HepG2 (cell line): ENCODE measurements around the gene EED. TPM values are rescaled to one million over a fixed set of nuclear protein-coding genes. Genes with fewer than 3 reads are reported as not detected.

ENCODE experiments used
- AGO2 ChIP-seq: fragments of 200-400 bp; formaldehyde crosslinking; optimal IDR thresholded peaks from 2 replicates; pipeline ENCODE3; 2017; ENCODE audit warnings: mild to moderate bottlenecking, low read depth, low read length, moderate library complexity
- CEBPB ChIP-seq: IDR thresholded peaks from 2 replicates; pipeline ENCODE4 v1.6.1; 2011; ENCODE audit warnings: low read depth, low read length, improper control_type of control experiment, borderline replicate concordance
- CTCF ChIP-seq: sonication (generic); formaldehyde crosslinking; IDR thresholded peaks from 2 replicates; pipeline ENCODE4 v1.5.0; 2020; ENCODE audit warnings: mild to moderate bottlenecking, missing genetic modification reagents, moderate library complexity
- FOXA1 ChIP-seq, 2 experiments: fragments of 450-650 bp in 1 of 2; sonication (generic) in 1 of 2; formaldehyde crosslinking in 1 of 2; IDR thresholded peaks; 2 replicates each; pipeline versions ENCODE4 v1.4.0 to v1.6.1; 2016 to 2020; ENCODE audit warnings: missing genetic modification reagents in 1 of 2
- FOXO1 ChIP-seq: sonication (generic); formaldehyde crosslinking; IDR thresholded peaks from 2 replicates; pipeline ENCODE4 v1.4.0; 2020; ENCODE audit warnings: missing genetic modification reagents
- KDM4B ChIP-seq: sonication (generic); formaldehyde crosslinking; IDR thresholded peaks from 2 replicates; pipeline ENCODE4 v1.4.0; 2020; ENCODE audit warnings: missing genetic modification reagents
- NAIF1 ChIP-seq: sonication (generic); formaldehyde crosslinking; IDR thresholded peaks from 2 replicates; pipeline ENCODE4 v1.5.0; 2020; ENCODE audit warnings: mild to moderate bottlenecking, missing genetic modification reagents, borderline replicate concordance
- NCOA2 ChIP-seq: sonication (generic); formaldehyde crosslinking; IDR thresholded peaks from 2 replicates; pipeline ENCODE4 v1.8.0; 2022; ENCODE audit warnings: inconsistent platforms
- NR1H2 ChIP-seq: sonication (generic); formaldehyde crosslinking; IDR thresholded peaks from 2 replicates; pipeline ENCODE4 v1.8.1; 2022; ENCODE audit warnings: low read depth, missing genetic modification reagents, borderline replicate concordance
- NR2F6 ChIP-seq, 2 experiments: IDR thresholded peaks; 2 replicates each; pipeline ENCODE4 v1.6.1; 2016; ENCODE audit warnings: antibody characterized with exemption in 1 of 2, mild to moderate bottlenecking in 1 of 2
- RBFOX2 ChIP-seq: fragments of 200-400 bp; formaldehyde crosslinking; IDR thresholded peaks from 2 replicates; pipeline ENCODE4 v1.6.1; 2017; ENCODE audit warnings: low read depth, mild to moderate bottlenecking, low read length
- RXRB ChIP-seq: IDR thresholded peaks from 2 replicates; pipeline ENCODE4 v1.6.1; 2016; ENCODE audit warnings: borderline replicate concordance, missing genetic modification reagents, missing compliant biosample characterization
- SPEN ChIP-seq: sonication (generic); formaldehyde crosslinking; IDR thresholded peaks from 2 replicates; pipeline ENCODE4 v1.5.1; 2020; ENCODE audit warnings: low read depth, mild to moderate bottlenecking, missing genetic modification reagents
- ZBTB38 ChIP-seq: sonication (generic); formaldehyde crosslinking; IDR thresholded peaks from 2 replicates; pipeline ENCODE4 v1.5.1; 2020; ENCODE audit warnings: mild to moderate bottlenecking, missing genetic modification reagents
- ZNF10 ChIP-seq: sonication (generic); formaldehyde crosslinking; IDR thresholded peaks from 2 replicates; pipeline ENCODE4 v1.4.0; 2020; ENCODE audit warnings: mild to moderate bottlenecking, low read depth, missing genetic modification reagents, borderline replicate concordance
- ZNF232 ChIP-seq: sonication (generic); formaldehyde crosslinking; IDR thresholded peaks from 2 replicates; pipeline ENCODE4 v1.4.0; 2020; ENCODE audit warnings: missing genetic modification reagents, borderline replicate concordance
- ZNF556 ChIP-seq: sonication (generic); formaldehyde crosslinking; IDR thresholded peaks from 2 replicates; pipeline ENCODE4 v1.4.0; 2020; ENCODE audit warnings: mild to moderate bottlenecking, missing genetic modification reagents, borderline replicate concordance
- ZNF605 ChIP-seq: sonication (generic); formaldehyde crosslinking; IDR thresholded peaks from 2 replicates; pipeline ENCODE4 v1.8.0; 2022; ENCODE audit warnings: mild to moderate bottlenecking, missing genetic modification reagents
- polyA plus RNA-seq, 8 experiments: library from polyadenylated mRNA; depleted of rRNA in 3 of 8; stranded (reverse) in 7 of 8; unstranded in 1 of 8; fragments of >200 nt; fragmentation: Illumina TruSeq in 4 of 8; extraction: Trizol in 4 of 8; gene quantifications; 2 replicates each; pipeline versions ENCODE4 v1.2.1 to v1.2.3, GENCODE V29; 2011 to 2016; ENCODE audit warnings: low read depth in 4 of 8, missing spikeins in 1 of 8, mixed read lengths in 1 of 8; ENCODE audit not compliant: insufficient read depth in 1 of 8
- total RNA-seq, 5 experiments: library from RNA; depleted of rRNA; stranded (reverse); fragments of >200 nt; fragmentation: Illumina TruSeq; extraction: Trizol; gene quantifications; 2 replicates each; pipeline ENCODE4 v1.2.3, GENCODE V29; 2016; ENCODE audit warnings: low read depth in 1 of 5
- TF ChIP-seq, protein P1 (sequence below): sonication (generic); formaldehyde crosslinking; IDR thresholded peaks from 2 replicates; pipeline ENCODE4 v1.5.0; 2020; ENCODE audit warnings: missing genetic modification reagents
- TF ChIP-seq, protein P2 (sequence below): sonication (generic); formaldehyde crosslinking; IDR thresholded peaks from 2 replicates; pipeline ENCODE4 v1.4.0; 2020; ENCODE audit warnings: missing genetic modification reagents, borderline replicate concordance

The EED gene
- total and polyA plus RNA-seq, 2 of the 13 experiments (the other 11 are each of a cell fraction or from before 2014, with no cell fraction given): 11.0 to 28.4 TPM

DNA sequence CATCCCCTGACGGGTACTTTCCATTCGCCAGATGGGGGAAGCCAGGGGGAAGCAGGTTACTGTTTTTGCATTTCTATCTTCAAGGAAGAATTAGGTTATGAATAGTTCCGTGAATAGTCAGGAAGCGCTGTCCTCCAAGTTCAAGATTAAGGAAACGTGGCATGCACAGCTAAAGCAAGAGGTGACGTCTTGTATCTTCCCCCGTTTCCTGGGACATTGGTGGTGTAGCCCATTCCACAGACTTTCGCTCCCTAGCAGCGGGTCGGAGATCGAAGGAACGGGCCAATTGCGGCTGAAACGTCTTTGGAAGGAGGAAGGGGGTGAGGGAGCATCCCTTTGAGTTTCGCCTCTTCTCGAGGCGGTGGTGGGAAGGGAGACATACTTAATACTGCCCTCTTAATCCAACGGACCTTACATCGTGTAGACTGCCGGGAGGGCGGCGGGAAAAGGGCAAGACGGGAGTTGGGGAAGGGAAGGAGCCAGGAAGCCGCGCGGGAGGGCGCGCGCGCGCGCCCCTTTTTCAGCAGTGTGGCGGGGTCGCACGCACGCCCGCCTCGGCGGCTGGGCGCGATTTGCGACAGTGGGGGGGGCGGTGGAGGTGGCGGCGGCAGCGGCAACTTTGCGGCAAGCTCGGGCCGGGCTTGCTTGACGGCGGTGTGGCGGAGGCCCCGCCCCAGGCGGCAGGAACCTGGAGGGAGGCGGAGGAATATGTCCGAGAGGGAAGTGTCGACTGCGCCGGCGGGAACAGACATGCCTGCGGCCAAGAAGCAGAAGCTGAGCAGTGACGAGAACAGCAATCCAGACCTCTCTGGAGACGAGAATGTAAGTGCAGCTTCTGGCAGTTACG is at the start of gene EED (continued):
- TF ChIP-seq, protein P1, sequence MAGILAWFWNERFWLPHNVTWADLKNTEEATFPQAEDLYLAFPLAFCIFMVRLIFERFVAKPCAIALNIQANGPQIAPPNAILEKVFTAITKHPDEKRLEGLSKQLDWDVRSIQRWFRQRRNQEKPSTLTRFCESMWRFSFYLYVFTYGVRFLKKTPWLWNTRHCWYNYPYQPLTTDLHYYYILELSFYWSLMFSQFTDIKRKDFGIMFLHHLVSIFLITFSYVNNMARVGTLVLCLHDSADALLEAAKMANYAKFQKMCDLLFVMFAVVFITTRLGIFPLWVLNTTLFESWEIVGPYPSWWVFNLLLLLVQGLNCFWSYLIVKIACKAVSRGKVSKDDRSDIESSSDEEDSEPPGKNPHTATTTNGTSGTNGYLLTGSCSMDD (CRISPR knock-in tag): no peak
- TF ChIP-seq KDM4B (CRISPR knock-in tag) (0 out of 2 replicates have a peak, but pooled peaks have one; percentile 43), FOXO1 (CRISPR knock-in tag) (0 out of 2 replicates have a peak, but pooled peaks have one; percentile 37), ZNF10 (CRISPR knock-in tag) (no peak), RBFOX2 (peak; percentile 95), ZNF232 (CRISPR knock-in tag) (0 out of 2 replicates have a peak, but pooled peaks have one; percentile 44), AGO2 (peak; percentile 85), NCOA2 (CRISPR knock-in tag) (peak; percentile 28), FOXA1 (IDR thresholded peaks at IDR 0.05) (no peak), FOXA1 (CRISPR knock-in tag; IDR thresholded peaks at IDR 0.05) (no peak), SPEN (CRISPR knock-in tag) (peak; percentile 65), CTCF (CRISPR knock-in tag) (0 out of 2 replicates have a peak, but pooled peaks have one; percentile 2), ZNF556 (CRISPR knock-in tag) (peak; percentile 72), NR2F6 (IDR thresholded peaks at IDR 0.05) (no peak), NR2F6 (CRISPR knock-in tag; IDR thresholded peaks at IDR 0.05) (peak; percentile 12; the same call in 1 of the 2 replicates), ZNF605 (CRISPR knock-in tag) (peak; percentile 54; the same call in 1 of the 2 replicates), ZBTB38 (CRISPR knock-in tag) (peak; percentile 17; the same call in 1 of the 2 replicates), NR1H2 (CRISPR knock-in tag) (no peak), RXRB (CRISPR knock-in tag) (peak; percentile 12; the same call in 1 of the 2 replicates), CEBPB (no peak), NAIF1 (CRISPR knock-in tag) (peak; percentile 88; the same call in 1 of the 2 replicates)
- TF ChIP-seq, protein P2, sequence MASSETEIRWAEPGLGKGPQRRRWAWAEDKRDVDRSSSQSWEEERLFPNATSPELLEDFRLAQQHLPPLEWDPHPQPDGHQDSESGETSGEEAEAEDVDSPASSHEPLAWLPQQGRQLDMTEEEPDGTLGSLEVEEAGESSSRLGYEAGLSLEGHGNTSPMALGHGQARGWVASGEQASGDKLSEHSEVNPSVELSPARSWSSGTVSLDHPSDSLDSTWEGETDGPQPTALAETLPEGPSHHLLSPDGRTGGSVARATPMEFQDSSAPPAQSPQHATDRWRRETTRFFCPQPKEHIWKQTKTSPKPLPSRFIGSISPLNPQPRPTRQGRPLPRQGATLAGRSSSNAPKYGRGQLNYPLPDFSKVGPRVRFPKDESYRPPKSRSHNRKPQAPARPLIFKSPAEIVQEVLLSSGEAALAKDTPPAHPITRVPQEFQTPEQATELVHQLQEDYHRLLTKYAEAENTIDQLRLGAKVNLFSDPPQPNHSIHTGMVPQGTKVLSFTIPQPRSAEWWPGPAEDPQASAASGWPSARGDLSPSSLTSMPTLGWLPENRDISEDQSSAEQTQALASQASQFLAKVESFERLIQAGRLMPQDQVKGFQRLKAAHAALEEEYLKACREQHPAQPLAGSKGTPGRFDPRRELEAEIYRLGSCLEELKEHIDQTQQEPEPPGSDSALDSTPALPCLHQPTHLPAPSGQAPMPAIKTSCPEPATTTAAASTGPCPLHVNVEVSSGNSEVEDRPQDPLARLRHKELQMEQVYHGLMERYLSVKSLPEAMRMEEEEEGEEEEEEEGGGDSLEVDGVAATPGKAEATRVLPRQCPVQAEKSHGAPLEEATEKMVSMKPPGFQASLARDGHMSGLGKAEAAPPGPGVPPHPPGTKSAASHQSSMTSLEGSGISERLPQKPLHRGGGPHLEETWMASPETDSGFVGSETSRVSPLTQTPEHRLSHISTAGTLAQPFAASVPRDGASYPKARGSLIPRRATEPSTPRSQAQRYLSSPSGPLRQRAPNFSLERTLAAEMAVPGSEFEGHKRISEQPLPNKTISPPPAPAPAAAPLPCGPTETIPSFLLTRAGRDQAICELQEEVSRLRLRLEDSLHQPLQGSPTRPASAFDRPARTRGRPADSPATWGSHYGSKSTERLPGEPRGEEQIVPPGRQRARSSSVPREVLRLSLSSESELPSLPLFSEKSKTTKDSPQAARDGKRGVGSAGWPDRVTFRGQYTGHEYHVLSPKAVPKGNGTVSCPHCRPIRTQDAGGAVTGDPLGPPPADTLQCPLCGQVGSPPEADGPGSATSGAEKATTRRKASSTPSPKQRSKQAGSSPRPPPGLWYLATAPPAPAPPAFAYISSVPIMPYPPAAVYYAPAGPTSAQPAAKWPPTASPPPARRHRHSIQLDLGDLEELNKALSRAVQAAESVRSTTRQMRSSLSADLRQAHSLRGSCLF (CRISPR knock-in tag): no peak; the same call in 1 of the 2 replicates
